Activated naive CD4-positive, alpha-beta T cell treated with anti-CD3 and anti-CD28 coated beads, Interleukin-2, amount 10 ng/mL, durations not matched to agents 7 days and 5 days (primary cell): Measurements from ENCODE around the gene CDK8.

Experiments used
- CTCF ChIA-PET: fragments of 350-600 bp; sonication (Branson Sonifier 250); formaldehyde crosslinking; loops from one replicate; lab custom pipeline; 2021; ENCODE audit warnings: antibody characterized with exemption; lab: Charles Lee
- DNase-seq: peaks from one replicate; pipeline ENCODE4 v3.0.0-alpha.2; 2020
- H3K27ac Mint-ChIP-seq: one replicate; pipeline ENCODE4 v1.8.0; 2021; ENCODE audit warnings: mild to moderate bottlenecking, moderate library complexity, mixed read lengths
- H3K27me3 Mint-ChIP-seq: one replicate; pipeline ENCODE4 v1.8.0; 2021; ENCODE audit warnings: mild to moderate bottlenecking, mixed read lengths
- H3K36me3 Mint-ChIP-seq: one replicate; pipeline ENCODE4 v1.8.0; 2021; ENCODE audit warnings: mixed read lengths
- H3K4me1 Mint-ChIP-seq: one replicate; pipeline ENCODE4 v1.8.0; 2021; ENCODE audit warnings: mixed read lengths
- H3K4me3 Mint-ChIP-seq: one replicate; pipeline ENCODE4 v1.8.0; 2021; ENCODE audit warnings: mild to moderate bottlenecking, moderate library complexity, mixed read lengths
- H3K9me3 Mint-ChIP-seq: one replicate; pipeline ENCODE4 v1.8.0; 2021; ENCODE audit warnings: mixed read lengths

CDK8 gene

GRCh38 chr13:26253787-26254582 is at the start of gene CDK8:
CDK8 (plus strand) TSS chr13:26254129; CDS start chr13:26254642, 513 bp downstream.
- Mint-ChIP-seq H3K27me3 (peaks cover 3% of the 10 kb centered on the region), H3K4me1 (peaks cover 24% of the 10 kb centered on the region), H3K9me3 (no peaks in the 10 kb centered on the region), H3K27ac (peak within 1 kb of the TSS; percentile 82), H3K36me3 (no peaks in the 10 kb centered on the region), H3K4me3 (peak within 1 kb of the TSS; percentile 80)
- peak; percentile 91 for DNase-seq
- CTCF ChIA-PET = no interaction called here

GRCh38 chr13:26208287-26208686 is 45.6 kb upstream of the CDK8 start:
- Mint-ChIP-seq H3K27me3 (no peaks in the 10 kb centered on the region), H3K4me1 (no peaks in the 10 kb centered on the region), H3K27ac (no peak overlapping the region), H3K4me3 (no peak overlapping the region), H3K36me3 (peaks cover 36% of the 10 kb centered on the region), H3K9me3 (no peaks in the 10 kb centered on the region)
- DNase-seq = no peak
- CTCF ChIA-PET = interaction anchor here (1.2 kb wide), 1 partner anchor 23 kb away, joined by 3 read pairs; no protein-coding TSS in a partner anchor

GRCh38 chr13:26213345-26213744 is 40.6 kb upstream of the CDK8 start:
- Mint-ChIP-seq H3K36me3 (peaks cover 53% of the 10 kb centered on the region), H3K4me3 (no peak overlapping the region), H3K27ac (no peak overlapping the region), H3K9me3 (no peaks in the 10 kb centered on the region), H3K4me1 (no peaks in the 10 kb centered on the region), H3K27me3 (no peaks in the 10 kb centered on the region)
- no peak for DNase-seq
- CTCF ChIA-PET = no interaction called here

DNA sequence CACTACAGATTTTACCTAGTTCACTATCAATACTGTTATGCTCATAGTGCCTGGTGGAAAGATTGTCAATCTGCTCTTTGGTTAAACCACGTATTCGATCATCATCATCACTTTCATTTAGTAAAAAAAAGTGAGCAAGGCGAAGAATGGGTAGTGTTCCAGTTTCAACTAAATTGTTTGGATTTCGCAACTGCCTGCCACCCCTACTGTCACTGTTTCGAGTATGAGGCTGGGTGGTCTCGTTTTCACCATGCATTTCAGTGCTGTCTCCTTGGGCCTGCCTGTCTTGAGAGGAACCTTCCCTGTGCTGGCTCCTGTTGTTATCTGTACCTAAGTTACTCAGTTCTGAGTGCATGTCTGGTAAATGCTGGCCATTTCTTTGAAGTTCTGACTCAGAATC is 39.9 kb upstream of the CDK8 start:
- peaks cover 53% of the 10 kb centered on the region for H3K36me3 Mint-ChIP-seq
- no peak for DNase-seq
- no peaks in the 10 kb centered on the region for H3K9me3 Mint-ChIP-seq
- CTCF ChIA-PET = no interaction called here
- H3K27me3 Mint-ChIP-seq = no peaks in the 10 kb centered on the region
- H3K4me3 Mint-ChIP-seq = no peak overlapping the region
- H3K27ac Mint-ChIP-seq = no peak overlapping the region
- H3K4me1 Mint-ChIP-seq = no peaks in the 10 kb centered on the region

GRCh38 chr13:26216042-26216441 is 37.9 kb upstream of the CDK8 start:
- H3K27me3 Mint-ChIP-seq = no peaks in the 10 kb centered on the region
- H3K4me1 Mint-ChIP-seq = peaks cover 16% of the 10 kb centered on the region
- no peak overlapping the region for H3K4me3 Mint-ChIP-seq
- CTCF ChIA-PET = interaction anchor here (2.4 kb wide), 1 partner anchor 30 kb away, joined by 9 read pairs; no protein-coding TSS in a partner anchor
- H3K27ac Mint-ChIP-seq = no peak overlapping the region
- DNase-seq = no peak
- no peaks in the 10 kb centered on the region for H3K9me3 Mint-ChIP-seq
- H3K36me3 Mint-ChIP-seq = peaks cover 49% of the 10 kb centered on the region

DNA sequence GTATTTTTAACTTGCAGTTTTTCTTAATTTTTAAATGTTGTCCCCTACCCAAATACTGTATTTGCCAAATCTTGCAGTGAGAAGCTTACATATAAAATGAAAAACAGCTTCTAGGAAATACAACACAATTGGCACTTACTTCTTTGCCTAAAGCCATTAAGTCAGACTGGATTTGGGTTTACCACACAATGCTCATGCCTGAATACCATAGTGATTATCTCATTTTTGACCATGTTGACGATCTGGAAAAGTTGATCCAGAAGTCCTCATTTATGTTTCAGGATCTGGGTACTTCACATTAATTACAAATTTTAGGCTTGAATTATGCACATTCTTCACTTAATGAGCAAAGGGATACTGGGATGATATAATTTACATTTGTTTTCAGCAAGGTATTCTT is 34.2 kb upstream of the CDK8 start:
- Mint-ChIP-seq H3K27ac (no peak overlapping the region), H3K9me3 (no peaks in the 10 kb centered on the region), H3K27me3 (no peaks in the 10 kb centered on the region), H3K4me3 (no peak overlapping the region), H3K36me3 (peaks cover 37% of the 10 kb centered on the region), H3K4me1 (peaks cover 37% of the 10 kb centered on the region)
- CTCF ChIA-PET = no interaction called here
- DNase-seq = no peak

DNA sequence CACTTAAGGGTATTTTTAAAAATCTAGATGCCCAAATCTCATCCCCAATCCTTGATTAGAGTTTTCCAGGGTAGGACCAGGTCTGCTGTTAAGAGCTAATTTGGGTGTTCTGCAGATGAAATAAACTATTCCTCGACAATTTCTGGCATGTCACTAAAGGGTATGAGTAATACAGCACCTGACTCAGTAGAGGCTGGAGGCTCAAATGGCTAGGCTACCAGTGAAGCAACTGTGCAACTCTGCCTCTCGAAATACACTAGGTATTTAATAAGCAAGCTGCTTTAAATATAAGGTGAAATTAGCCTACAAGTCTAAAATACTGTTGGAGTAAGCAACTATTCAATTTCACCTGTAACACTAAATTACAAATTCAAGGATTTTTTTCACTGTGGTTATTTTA is 33.4 kb upstream of the CDK8 start:
- peaks cover 37% of the 10 kb centered on the region for H3K4me1 Mint-ChIP-seq
- H3K27ac Mint-ChIP-seq = no peak overlapping the region
- no peak for DNase-seq
- no peaks in the 10 kb centered on the region for H3K27me3 Mint-ChIP-seq
- H3K36me3 Mint-ChIP-seq = peaks cover 30% of the 10 kb centered on the region
- H3K4me3 Mint-ChIP-seq = peak overlapping the region; percentile 93
- CTCF ChIA-PET = interaction anchor here (1.2 to 3.1 kb wide), 2 partner anchors 10 to 35 kb away, joined by 3 to 19 read pairs; no protein-coding TSS in a partner anchor
- no peaks in the 10 kb centered on the region for H3K9me3 Mint-ChIP-seq

- Mint-ChIP-seq H3K4me3 (peak overlapping the region; percentile 93), H3K4me1 (peaks cover 37% of the 10 kb centered on the region), H3K27ac (peak overlapping the region; percentile 100), H3K36me3 (peaks cover 30% of the 10 kb centered on the region), H3K27me3 (peaks cover 7% of the 10 kb centered on the region), H3K9me3 (no peaks in the 10 kb centered on the region)
- DNase-seq = no peak
- CTCF ChIA-PET = interaction anchor here (1.2 to 3.1 kb wide), 2 partner anchors 11 to 36 kb away, joined by 3 to 19 read pairs; no protein-coding TSS in a partner anchor
Observed at GRCh38 chr13:26221399-26221720, 32.6 kb upstream of the CDK8 start.

GRCh38 chr13:26221721-26222519 is 32.0 kb upstream of the CDK8 start, which contains the start of gene RNF6:
RNF6 (minus strand) TSS chr13:26222314; CDS start chr13:26219649, 2,665 bp downstream.
- Mint-ChIP-seq H3K9me3 (no peaks in the 10 kb centered on the region), H3K36me3 (peaks cover 29% of the 10 kb centered on the region), H3K27ac (peak within 1 kb of the TSS; percentile 100), H3K4me1 (peaks cover 37% of the 10 kb centered on the region), H3K27me3 (peaks cover 9% of the 10 kb centered on the region), H3K4me3 (peak within 1 kb of the TSS; percentile 93)
- DNase-seq = peak; percentile 94
- CTCF ChIA-PET = interaction anchor here (1.2 to 3.1 kb wide), 2 partner anchors 12 to 36 kb away, joined by 3 to 19 read pairs; no protein-coding TSS in a partner anchor

- Mint-ChIP-seq H3K27me3 (peaks cover 13% of the 10 kb centered on the region), H3K4me1 (peaks cover 37% of the 10 kb centered on the region), H3K27ac (peak overlapping the region; percentile 100), H3K4me3 (peak overlapping the region; percentile 93), H3K36me3 (peaks cover 23% of the 10 kb centered on the region), H3K9me3 (no peaks in the 10 kb centered on the region)
- no peak for DNase-seq
- CTCF ChIA-PET = interaction anchor here (3.1 kb wide), 1 partner anchor 37 kb away, joined by 19 read pairs; no protein-coding TSS in a partner anchor
Observed at GRCh38 chr13:26222520-26223046, 31.3 kb upstream of the CDK8 start.

DNA sequence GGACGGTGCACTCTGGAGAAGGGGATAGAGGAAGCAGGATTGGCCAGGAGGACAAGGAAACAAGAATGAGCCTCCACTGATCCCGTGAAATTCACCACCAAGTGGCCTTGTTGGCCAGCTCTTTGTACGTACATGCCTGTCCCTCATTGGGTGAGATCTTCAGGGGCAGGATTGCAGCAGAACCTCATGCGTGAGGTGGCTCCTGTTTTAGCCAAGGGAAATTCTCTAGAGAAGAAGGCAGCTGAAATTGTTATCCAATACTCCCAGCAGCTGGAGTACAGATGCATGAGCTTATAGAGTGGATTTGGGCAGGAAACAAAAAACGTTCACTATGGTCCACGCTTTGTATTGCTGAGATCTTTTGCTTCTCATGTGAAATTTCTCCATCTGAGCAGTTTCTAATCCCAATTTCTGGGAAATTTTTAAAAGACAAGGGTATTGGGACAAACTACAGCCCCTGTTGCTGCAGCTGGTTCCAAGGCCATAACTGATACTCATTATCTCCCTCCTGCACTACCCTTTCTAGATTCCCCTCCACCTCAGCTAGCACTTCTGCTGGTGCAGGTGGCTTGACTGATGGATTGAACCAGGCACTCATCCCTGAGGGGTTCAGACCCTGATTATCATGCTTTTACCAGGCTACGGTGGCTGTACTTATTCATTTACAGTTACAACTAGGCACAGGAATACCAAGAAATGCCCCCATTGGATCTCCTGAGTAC is 27.9 kb upstream of the CDK8 start:
- H3K27ac Mint-ChIP-seq = no peak overlapping the region
- peaks cover 20% of the 10 kb centered on the region for H3K4me1 Mint-ChIP-seq
- no peak overlapping the region for H3K4me3 Mint-ChIP-seq
- no peaks in the 10 kb centered on the region for H3K9me3 Mint-ChIP-seq
- H3K27me3 Mint-ChIP-seq = peaks cover 13% of the 10 kb centered on the region
- CTCF ChIA-PET = interaction anchor here (1.6 kb wide), 1 partner anchor 41 kb away, joined by 4 read pairs; no protein-coding TSS in a partner anchor
- peaks cover 6% of the 10 kb centered on the region for H3K36me3 Mint-ChIP-seq
- DNase-seq = no peak

DNA sequence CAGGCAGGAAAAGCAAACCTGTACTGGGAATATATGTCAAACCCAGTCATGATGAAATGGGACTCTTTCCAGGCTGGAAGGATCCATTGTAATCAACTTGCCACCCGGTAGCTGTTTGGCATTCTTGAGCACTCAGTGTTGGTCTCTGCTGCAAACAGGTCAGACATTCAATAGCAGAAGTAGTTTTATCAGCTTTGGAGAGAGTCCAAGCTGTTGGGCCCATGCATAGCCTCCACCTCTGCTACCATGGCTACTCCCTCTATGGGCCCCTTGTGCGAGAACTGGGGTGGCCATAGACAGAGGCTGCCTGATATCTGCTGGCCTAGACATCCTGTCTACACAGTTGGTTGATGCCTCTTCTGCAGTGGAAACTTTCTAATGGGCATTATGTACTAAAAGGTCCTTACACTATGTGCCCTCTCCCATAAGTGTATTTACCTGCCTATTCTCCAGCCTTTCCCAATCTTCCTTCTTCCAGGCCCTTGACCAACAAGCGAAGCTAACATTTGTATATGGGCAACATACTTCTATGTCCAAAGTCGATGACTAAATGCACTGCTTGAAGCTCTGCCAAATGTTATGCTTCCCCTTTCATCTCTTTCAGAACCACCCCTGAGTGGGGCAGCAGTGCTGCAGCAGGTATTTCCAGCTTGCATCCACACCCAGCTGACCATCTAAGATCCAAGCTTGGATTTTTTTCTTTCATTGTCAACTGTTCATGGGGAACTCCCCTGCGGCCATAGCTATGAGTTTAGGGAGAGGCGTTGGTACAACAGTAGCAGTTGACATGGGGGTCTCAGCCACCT is 26.6 kb upstream of the CDK8 start:
- Mint-ChIP-seq H3K36me3 (no peaks in the 10 kb centered on the region), H3K4me1 (peaks cover 12% of the 10 kb centered on the region), H3K27ac (no peak overlapping the region), H3K27me3 (peaks cover 13% of the 10 kb centered on the region), H3K9me3 (no peaks in the 10 kb centered on the region), H3K4me3 (no peak overlapping the region)
- CTCF ChIA-PET = interaction anchor here (1.6 kb wide), 1 partner anchor 42 kb away, joined by 4 read pairs; no protein-coding TSS in a partner anchor
- DNase-seq = no peak

DNA sequence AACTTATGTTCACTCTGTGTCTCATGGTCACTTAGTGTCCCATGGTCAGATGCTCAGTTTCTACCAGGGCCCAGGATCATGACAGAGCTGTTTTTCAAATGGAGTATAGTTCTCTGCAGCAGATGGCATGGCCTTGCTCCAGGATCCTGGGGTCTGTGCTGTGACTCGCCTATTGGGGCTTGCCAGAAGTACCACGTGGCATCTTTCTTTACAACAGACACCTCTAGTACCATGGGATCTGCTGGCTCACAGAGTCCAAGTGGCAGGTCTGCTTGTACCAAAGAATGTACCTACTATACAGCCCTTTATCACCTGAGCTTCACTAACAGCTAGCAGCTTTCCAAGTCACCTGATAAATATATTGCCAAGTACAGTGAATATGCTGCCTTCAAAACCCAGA is 25.8 kb upstream of the CDK8 start:
- Mint-ChIP-seq H3K36me3 (no peaks in the 10 kb centered on the region), H3K4me1 (peaks cover 5% of the 10 kb centered on the region), H3K9me3 (no peaks in the 10 kb centered on the region), H3K27me3 (peaks cover 13% of the 10 kb centered on the region), H3K4me3 (no peak overlapping the region), H3K27ac (no peak overlapping the region)
- no peak for DNase-seq
- CTCF ChIA-PET = no interaction called here
